HepG2 (cell line): ENCODE data around the gene TUBGCP6. TPM values are rescaled to one million over a fixed set of nuclear protein-coding genes. Genes with fewer than 3 reads are reported as not detected.

Experiments used
- BCL6 ChIP-seq: IDR thresholded peaks from 2 replicates; pipeline ENCODE4 v1.6.1; 2016; ENCODE audit warnings: missing genetic modification reagents, missing compliant biosample characterization
- FIP1L1 ChIP-seq: fragments of 200-400 bp; formaldehyde crosslinking; IDR thresholded peaks from 2 replicates; pipeline ENCODE4 v1.6.1; 2018; ENCODE audit warnings: low read depth, mild to moderate bottlenecking, low read length, moderate library complexity, borderline replicate concordance; ENCODE audit not compliant: insufficient read depth
- HOXA3 ChIP-seq: sonication (generic); formaldehyde crosslinking; IDR thresholded peaks from 2 replicates; pipeline ENCODE4 v1.5.0; 2020; ENCODE audit warnings: missing genetic modification reagents
- STAT5B ChIP-seq: sonication (generic); formaldehyde crosslinking; IDR thresholded peaks from 2 replicates; pipeline ENCODE4 v1.4.0; 2020; ENCODE audit warnings: missing genetic modification reagents
- TAF1 ChIP-seq: sonication (generic); formaldehyde crosslinking; IDR thresholded peaks from 2 replicates; pipeline ENCODE4 v1.4.0; 2020; ENCODE audit warnings: missing genetic modification reagents
- ZNF503 ChIP-seq: sonication (generic); formaldehyde crosslinking; IDR thresholded peaks from 2 replicates; pipeline ENCODE4 v1.4.0; 2020; ENCODE audit warnings: missing genetic modification reagents
- ZNF615 ChIP-seq: sonication (generic); formaldehyde crosslinking; IDR thresholded peaks from 2 replicates; pipeline ENCODE4 v1.5.0; 2020; ENCODE audit warnings: mild to moderate bottlenecking, missing genetic modification reagents, borderline replicate concordance
- ZSCAN29 ChIP-seq: sonication (generic); formaldehyde crosslinking; conservative IDR thresholded peaks from 2 replicates; pipeline ENCODE4 v1.4.0; 2020; ENCODE audit warnings: mild to moderate bottlenecking, missing genetic modification reagents
- polyA plus RNA-seq, 8 experiments: library from polyadenylated mRNA; depleted of rRNA in 3 of 8; stranded (reverse) in 7 of 8; unstranded in 1 of 8; fragments of >200 nt; fragmentation: Illumina TruSeq in 4 of 8; extraction: Trizol in 4 of 8; gene quantifications; 2 replicates each; pipeline versions ENCODE4 v1.2.1 to v1.2.3, GENCODE V29; 2011 to 2016; ENCODE audit warnings: low read depth in 4 of 8, missing spikeins in 1 of 8, mixed read lengths in 1 of 8; ENCODE audit not compliant: insufficient read depth in 1 of 8
- total RNA-seq, 5 experiments: library from RNA; depleted of rRNA; stranded (reverse); fragments of >200 nt; fragmentation: Illumina TruSeq; extraction: Trizol; gene quantifications; 2 replicates each; pipeline ENCODE4 v1.2.3, GENCODE V29; 2016; ENCODE audit warnings: low read depth in 1 of 5
- TF ChIP-seq, protein P1 (sequence below): sonication (generic); formaldehyde crosslinking; IDR thresholded peaks from 2 replicates; pipeline ENCODE4 v1.5.1; 2020; ENCODE audit warnings: missing genetic modification reagents, mild to moderate bottlenecking, borderline replicate concordance
- TF ChIP-seq, protein P2 (sequence below): fragments of 450-650 bp; IDR thresholded peaks from 2 replicates; pipeline ENCODE4 v1.6.1; 2016

Gene TUBGCP6
- total and polyA plus RNA-seq, 2 of the 13 experiments (the other 11 are each of a cell fraction or from before 2014, with no cell fraction given) = 14.6 to 15.7 TPM

GRCh38 chr22:50293441-50294318 lies 48.9 kb upstream of the TUBGCP6 start (continued):
- TF ChIP-seq, protein P1, sequence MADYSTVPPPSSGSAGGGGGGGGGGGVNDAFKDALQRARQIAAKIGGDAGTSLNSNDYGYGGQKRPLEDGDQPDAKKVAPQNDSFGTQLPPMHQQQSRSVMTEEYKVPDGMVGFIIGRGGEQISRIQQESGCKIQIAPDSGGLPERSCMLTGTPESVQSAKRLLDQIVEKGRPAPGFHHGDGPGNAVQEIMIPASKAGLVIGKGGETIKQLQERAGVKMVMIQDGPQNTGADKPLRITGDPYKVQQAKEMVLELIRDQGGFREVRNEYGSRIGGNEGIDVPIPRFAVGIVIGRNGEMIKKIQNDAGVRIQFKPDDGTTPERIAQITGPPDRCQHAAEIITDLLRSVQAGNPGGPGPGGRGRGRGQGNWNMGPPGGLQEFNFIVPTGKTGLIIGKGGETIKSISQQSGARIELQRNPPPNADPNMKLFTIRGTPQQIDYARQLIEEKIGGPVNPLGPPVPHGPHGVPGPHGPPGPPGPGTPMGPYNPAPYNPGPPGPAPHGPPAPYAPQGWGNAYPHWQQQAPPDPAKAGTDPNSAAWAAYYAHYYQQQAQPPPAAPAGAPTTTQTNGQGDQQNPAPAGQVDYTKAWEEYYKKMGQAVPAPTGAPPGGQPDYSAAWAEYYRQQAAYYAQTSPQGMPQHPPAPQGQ (CRISPR knock-in tag) = no peak; the same call in 1 of the 2 replicates
- TF ChIP-seq HOXA3 (CRISPR knock-in tag) (peak; percentile 87), FIP1L1 (no peak), ZNF615 (CRISPR knock-in tag) (peak; percentile 88; the same call in 1 of the 2 replicates), ZNF503 (CRISPR knock-in tag) (no peak), TAF1 (peak; percentile 76), BCL6 (CRISPR knock-in tag) (peak; percentile 86), STAT5B (no peak), ZSCAN29 (0 out of 2 replicates have a peak, but pooled peaks have one; percentile 44)
- TF ChIP-seq, protein P2, sequence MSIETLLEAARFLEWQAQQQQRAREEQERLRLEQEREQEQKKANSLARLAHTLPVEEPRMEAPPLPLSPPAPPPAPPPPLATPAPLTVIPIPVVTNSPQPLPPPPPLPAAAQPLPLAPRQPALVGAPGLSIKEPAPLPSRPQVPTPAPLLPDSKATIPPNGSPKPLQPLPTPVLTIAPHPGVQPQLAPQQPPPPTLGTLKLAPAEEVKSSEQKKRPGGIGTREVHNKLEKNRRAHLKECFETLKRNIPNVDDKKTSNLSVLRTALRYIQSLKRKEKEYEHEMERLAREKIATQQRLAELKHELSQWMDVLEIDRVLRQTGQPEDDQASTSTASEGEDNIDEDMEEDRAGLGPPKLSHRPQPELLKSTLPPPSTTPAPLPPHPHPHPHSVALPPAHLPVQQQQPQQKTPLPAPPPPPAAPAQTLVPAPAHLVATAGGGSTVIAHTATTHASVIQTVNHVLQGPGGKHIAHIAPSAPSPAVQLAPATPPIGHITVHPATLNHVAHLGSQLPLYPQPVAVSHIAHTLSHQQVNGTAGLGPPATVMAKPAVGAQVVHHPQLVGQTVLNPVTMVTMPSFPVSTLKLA = no peak
